IMR-90 (cell line): ENCODE measurements around the gene SAT2. TPM values are rescaled to one million over a fixed set of nuclear protein-coding genes. Genes with fewer than 3 reads are reported as not detected.
A peak's percentile ranks its signal among the peaks of the same experiment; 100 is the strongest.

Experiments
- MXI1 ChIP-seq: IDR thresholded peaks from 2 replicates; pipeline ENCODE4 v1.6.1; 2012; ENCODE audit warnings: low read depth, mild to moderate bottlenecking, low read length, moderate library complexity, borderline replicate concordance
- RCOR1 ChIP-seq: IDR thresholded peaks from 2 replicates; pipeline ENCODE4 v1.6.1; 2012; ENCODE audit warnings: mild to moderate bottlenecking, low read length, improper control_type of control experiment; ENCODE audit not compliant: insufficient replicate concordance
- polyA plus RNA-seq, 3 experiments: library from polyadenylated mRNA; depleted of rRNA; stranded (reverse); fragments of >200 nt; gene quantifications; 2 replicates each; pipeline ENCODE4 v1.2.3, GENCODE V29; 2012; ENCODE audit warnings: low replicate concordance in 1 of 3
- total RNA-seq: library from RNA; depleted of rRNA; stranded (reverse); fragments of >200 nt; gene quantifications from 2 replicates; pipeline ENCODE4 v1.2.3, GENCODE V29; 2012
- TF ChIP-seq, protein P1 (sequence below): conservative IDR thresholded peaks from 2 replicates; pipeline ENCODE4 v1.5.1; 2012; ENCODE audit warnings: mild to moderate bottlenecking, low read depth, low read length, improper control_type of control experiment

Gene SAT2
- total and polyA plus RNA-seq, 2 of the 4 experiments (the other 2 are of a cell fraction) = 20.4 to 45.9 TPM

DNA sequence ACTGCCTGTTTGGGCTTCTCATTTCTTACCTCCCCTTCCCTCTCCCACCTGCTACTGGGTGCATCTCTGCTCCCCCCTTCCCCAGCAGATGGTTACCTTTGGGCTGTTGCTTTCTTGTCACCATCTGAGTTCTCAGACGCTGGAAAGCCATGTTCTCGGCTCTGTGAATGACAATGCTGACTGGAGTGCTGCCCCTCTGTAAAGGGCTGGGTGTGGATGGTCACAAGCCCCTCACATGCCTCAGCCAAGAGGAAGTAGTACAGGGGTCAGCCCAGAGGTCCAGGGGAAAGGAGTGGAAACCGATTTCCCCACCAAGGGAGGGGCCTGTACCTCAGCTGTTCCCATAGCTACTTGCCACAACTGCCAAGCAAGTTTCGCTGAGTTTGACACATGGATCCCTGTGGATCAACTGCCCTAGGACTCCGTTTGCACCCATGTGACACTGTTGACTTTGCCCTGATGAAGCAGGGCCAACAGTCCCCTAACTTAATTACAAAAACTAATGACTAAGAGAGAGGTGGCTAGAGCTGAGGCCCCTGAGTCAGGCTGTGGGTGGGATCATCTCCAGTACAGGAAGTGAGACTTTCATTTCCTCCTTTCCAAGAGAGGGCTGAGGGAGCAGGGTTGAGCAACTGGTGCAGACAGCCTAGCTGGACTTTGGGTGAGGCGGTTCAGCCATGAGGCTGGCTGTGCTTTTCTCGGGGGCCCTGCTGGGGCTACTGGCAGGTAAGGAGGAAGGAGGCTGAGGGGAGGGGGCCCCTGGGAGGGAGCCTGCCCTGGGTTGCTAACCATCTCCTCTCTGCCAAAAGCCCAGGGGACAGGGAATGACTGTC lies 48.4 kb downstream of the SAT2 start, which contains the start of gene CD68 (continued):
- TF ChIP-seq, protein P1, sequence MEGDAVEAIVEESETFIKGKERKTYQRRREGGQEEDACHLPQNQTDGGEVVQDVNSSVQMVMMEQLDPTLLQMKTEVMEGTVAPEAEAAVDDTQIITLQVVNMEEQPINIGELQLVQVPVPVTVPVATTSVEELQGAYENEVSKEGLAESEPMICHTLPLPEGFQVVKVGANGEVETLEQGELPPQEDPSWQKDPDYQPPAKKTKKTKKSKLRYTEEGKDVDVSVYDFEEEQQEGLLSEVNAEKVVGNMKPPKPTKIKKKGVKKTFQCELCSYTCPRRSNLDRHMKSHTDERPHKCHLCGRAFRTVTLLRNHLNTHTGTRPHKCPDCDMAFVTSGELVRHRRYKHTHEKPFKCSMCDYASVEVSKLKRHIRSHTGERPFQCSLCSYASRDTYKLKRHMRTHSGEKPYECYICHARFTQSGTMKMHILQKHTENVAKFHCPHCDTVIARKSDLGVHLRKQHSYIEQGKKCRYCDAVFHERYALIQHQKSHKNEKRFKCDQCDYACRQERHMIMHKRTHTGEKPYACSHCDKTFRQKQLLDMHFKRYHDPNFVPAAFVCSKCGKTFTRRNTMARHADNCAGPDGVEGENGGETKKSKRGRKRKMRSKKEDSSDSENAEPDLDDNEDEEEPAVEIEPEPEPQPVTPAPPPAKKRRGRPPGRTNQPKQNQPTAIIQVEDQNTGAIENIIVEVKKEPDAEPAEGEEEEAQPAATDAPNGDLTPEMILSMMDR = no peak
- TF ChIP-seq RCOR1 = no peak
- peak; percentile 86; the same call in 1 of the 2 replicates for TF ChIP-seq MXI1
